BLaER1 (cell line): ENCODE results near the gene HSPA5.

Source experiments
- H3K27ac ChIP-seq: shearing (Covaris generic); formaldehyde crosslinking; 2 replicates; pipeline ENCODE4 v1.8.1; 2022
- H3K27me3 ChIP-seq: shearing (Covaris generic); formaldehyde crosslinking; 2 replicates; pipeline ENCODE4 v1.8.1; 2022
- H3K36me3 ChIP-seq: shearing (Covaris generic); formaldehyde crosslinking; 2 replicates; pipeline ENCODE4 v1.8.1; 2022
- H3K4me1 ChIP-seq: shearing (Covaris generic); formaldehyde crosslinking; 2 replicates; pipeline ENCODE4 v1.8.1; 2022
- H3K4me2 ChIP-seq: shearing (Covaris generic); formaldehyde crosslinking; 2 replicates; pipeline ENCODE4 v1.8.1; 2022
- H3K4me3 ChIP-seq: shearing (Covaris generic); formaldehyde crosslinking; 2 replicates; pipeline ENCODE4 v1.8.1; 2022
- H3K9ac ChIP-seq: shearing (Covaris generic); formaldehyde crosslinking; 2 replicates; pipeline ENCODE4 v1.8.1; 2022
- H3K9me3 ChIP-seq: shearing (Covaris generic); formaldehyde crosslinking; 2 replicates; pipeline ENCODE4 v1.8.1; 2022
- H4K20me1 ChIP-seq: shearing (Covaris generic); formaldehyde crosslinking; 2 replicates; pipeline ENCODE4 v1.8.1; 2022
- Cebpa-rat ChIP-seq: shearing (Covaris generic); IDR thresholded peaks from 2 replicates; pipeline ENCODE4 v1.8.1; 2022

Gene HSPA5

GRCh38 chr9:125190361-125190801 lies 50.8 kb downstream of the HSPA5 start:
- Histone ChIP-seq H3K27ac (peak overlapping the region; percentile 96), H3K4me1 (peaks cover 43% of the 10 kb centered on the region)

GRCh38 chr9:125189361-125190289 lies 51.5 kb downstream of the HSPA5 start, which contains the start of gene PPP6C:
PPP6C (minus strand) TSS chr9:125189803; CDS start chr9:125189718, 85 bp downstream.
- H3K27ac ChIP-seq, result peak within 1 kb of the TSS; percentile 96
- H4K20me1 ChIP-seq, result peaks cover 48% of the 10 kb centered on the region
- peak within 1 kb of the TSS; percentile 95 for H3K4me3 ChIP-seq
- H3K9ac ChIP-seq, result peak within 1 kb of the TSS; percentile 98
- H3K4me2 ChIP-seq, result peak within 1 kb of the TSS; percentile 96
- no peak for TF ChIP-seq Cebpa-rat
- no peaks in the 10 kb centered on the region for H3K27me3 ChIP-seq
- peaks cover 12% of the 10 kb centered on the region for H3K36me3 ChIP-seq
- peaks cover 35% of the 10 kb centered on the region for H3K4me1 ChIP-seq
- no peaks in the 10 kb centered on the region for H3K9me3 ChIP-seq

More at GRCh38 chr9:125190361-125190801, 50.8 kb downstream of the HSPA5 start:
- Histone ChIP-seq H3K36me3 (peaks cover 9% of the 10 kb centered on the region), H3K9ac (peak overlapping the region; percentile 98), H4K20me1 (peaks cover 40% of the 10 kb centered on the region), H3K4me2 (peak overlapping the region; percentile 96), H3K4me3 (peak overlapping the region; percentile 95), H3K9me3 (no peaks in the 10 kb centered on the region), H3K27me3 (no peaks in the 10 kb centered on the region)
- no peak for TF ChIP-seq Cebpa-rat

GRCh38 chr9:125189011-125189360 lies 52.2 kb downstream of the HSPA5 start:
- no peaks in the 10 kb centered on the region for H3K27me3 ChIP-seq
- peak overlapping the region; percentile 98 for H3K9ac ChIP-seq
- H3K36me3 ChIP-seq, result peaks cover 19% of the 10 kb centered on the region
- H3K9me3 ChIP-seq, result no peaks in the 10 kb centered on the region; the same call in 1 of the 2 replicates
- H3K27ac ChIP-seq, result peak overlapping the region; percentile 96
- H3K4me1 ChIP-seq, result peaks cover 33% of the 10 kb centered on the region
- no peak for TF ChIP-seq Cebpa-rat
- peak overlapping the region; percentile 95 for H3K4me3 ChIP-seq
- peak overlapping the region; percentile 80 for H3K4me2 ChIP-seq
- H4K20me1 ChIP-seq, result peaks cover 54% of the 10 kb centered on the region
